ENCODE measurements around the gene SLC38A3. TPM values are rescaled to one million over a fixed set of nuclear protein-coding genes. Genes with fewer than 3 reads are reported as not detected.

SLC38A3 gene
- total RNA-seq, 1 donor: 0.36 TPM

GRCh38 chr3:50172626-50173220 is 32.3 kb upstream of the SLC38A3 start:
- H3K27ac ChIP-seq (ENCODE audit: low read depth, low read length): no peak overlapping the region
- no peaks in the 10 kb centered on the region for H3K9me3 ChIP-seq (ENCODE audit: low read depth, low read length)
- peaks cover 45% of the 10 kb centered on the region for H3K79me2 ChIP-seq (ENCODE audit: insufficient read depth, low read length)
- H3K36me3 ChIP-seq (ENCODE audit: insufficient read depth, low read length): peaks cover 5% of the 10 kb centered on the region
- H2AFZ ChIP-seq (ENCODE audit: low read length): no peak overlapping the region
- no peak overlapping the region for H3K4me3 ChIP-seq (ENCODE audit: insufficient read depth, low read length)
- peaks cover 16% of the 10 kb centered on the region for H3K4me1 ChIP-seq (ENCODE audit: insufficient read depth, low read length)
- peak; percentile 89 for DNase-seq (ENCODE audit: insufficient read length, low spot score, missing footprints)
- no peak for TF ChIP-seq CTCF (IDR thresholded peaks at IDR 0.05; ENCODE audit: extremely low read depth, low read depth, low read length)
- H4K20me1 ChIP-seq (ENCODE audit: insufficient read depth, low read length): no peaks in the 10 kb centered on the region
- H3K4me2 ChIP-seq (ENCODE audit: insufficient read depth, low read length): no peak overlapping the region
- H3K27me3 ChIP-seq (ENCODE audit: insufficient read depth, low read length): no peaks in the 10 kb centered on the region

GRCh38 chr3:50173685-50174516 is 31.2 kb upstream of the SLC38A3 start:
- Histone ChIP-seq H2AFZ (ENCODE audit: low read length) (no peak overlapping the region), H3K27ac (ENCODE audit: low read depth, low read length) (no peak overlapping the region), H3K4me3 (ENCODE audit: insufficient read depth, low read length) (no peak overlapping the region), H3K4me1 (ENCODE audit: insufficient read depth, low read length) (peaks cover 12% of the 10 kb centered on the region), H3K9me3 (ENCODE audit: low read depth, low read length) (no peaks in the 10 kb centered on the region), H3K4me2 (ENCODE audit: insufficient read depth, low read length) (no peak overlapping the region), H3K27me3 (ENCODE audit: insufficient read depth, low read length) (no peaks in the 10 kb centered on the region), H4K20me1 (ENCODE audit: insufficient read depth, low read length) (no peaks in the 10 kb centered on the region), H3K79me2 (ENCODE audit: insufficient read depth, low read length) (peaks cover 34% of the 10 kb centered on the region), H3K36me3 (ENCODE audit: insufficient read depth, low read length) (peaks cover 5% of the 10 kb centered on the region)
- DNase-seq (ENCODE audit: insufficient read length, low spot score, missing footprints): no peak
- no peak for TF ChIP-seq CTCF (IDR thresholded peaks at IDR 0.05; ENCODE audit: extremely low read depth, low read depth, low read length)

GRCh38 chr3:50174517-50174895 is 30.6 kb upstream of the SLC38A3 start:
- Histone ChIP-seq H3K27ac (ENCODE audit: low read depth, low read length) (no peak overlapping the region), H3K36me3 (ENCODE audit: insufficient read depth, low read length) (peaks cover 5% of the 10 kb centered on the region), H3K4me2 (ENCODE audit: insufficient read depth, low read length) (no peak overlapping the region), H3K4me1 (ENCODE audit: insufficient read depth, low read length) (peaks cover 12% of the 10 kb centered on the region), H3K79me2 (ENCODE audit: insufficient read depth, low read length) (peaks cover 28% of the 10 kb centered on the region), H3K9me3 (ENCODE audit: low read depth, low read length) (no peaks in the 10 kb centered on the region), H3K27me3 (ENCODE audit: insufficient read depth, low read length) (no peaks in the 10 kb centered on the region), H2AFZ (ENCODE audit: low read length) (no peak overlapping the region), H4K20me1 (ENCODE audit: insufficient read depth, low read length) (no peaks in the 10 kb centered on the region), H3K4me3 (ENCODE audit: insufficient read depth, low read length) (no peak overlapping the region)
- DNase-seq (ENCODE audit: insufficient read length, low spot score, missing footprints): no peak
- TF ChIP-seq CTCF (IDR thresholded peaks at IDR 0.05; ENCODE audit: extremely low read depth, low read depth, low read length): no peak

GRCh38 chr3:50174947-50175524 is 30.0 kb upstream of the SLC38A3 start:
- H3K4me3 ChIP-seq (ENCODE audit: insufficient read depth, low read length): no peak overlapping the region
- no peak overlapping the region for H2AFZ ChIP-seq (ENCODE audit: low read length)
- H4K20me1 ChIP-seq (ENCODE audit: insufficient read depth, low read length): no peaks in the 10 kb centered on the region
- H3K9me3 ChIP-seq (ENCODE audit: low read depth, low read length): no peaks in the 10 kb centered on the region
- H3K36me3 ChIP-seq (ENCODE audit: insufficient read depth, low read length): peaks cover 5% of the 10 kb centered on the region
- H3K27me3 ChIP-seq (ENCODE audit: insufficient read depth, low read length): no peaks in the 10 kb centered on the region
- H3K4me1 ChIP-seq (ENCODE audit: insufficient read depth, low read length): peaks cover 12% of the 10 kb centered on the region
- H3K27ac ChIP-seq (ENCODE audit: low read depth, low read length): no peak overlapping the region
- no peak for TF ChIP-seq CTCF (IDR thresholded peaks at IDR 0.05; ENCODE audit: extremely low read depth, low read depth, low read length)
- no peak for DNase-seq (ENCODE audit: insufficient read length, low spot score, missing footprints)
- H3K79me2 ChIP-seq (ENCODE audit: insufficient read depth, low read length): peaks cover 22% of the 10 kb centered on the region
- no peak overlapping the region for H3K4me2 ChIP-seq (ENCODE audit: insufficient read depth, low read length)

All from osteoblast (primary cell).